AG08396 (cell line): ENCODE measurements around the gene HCFC1R1.
A peak's percentile ranks its signal among the peaks of the same experiment; 100 is the strongest.
"Not testable (repeated sequence)": the region's sequence is repeated elsewhere in the genome, so short reads cannot be mapped to it uniquely, and the experiment has no call there.

ENCODE experiments used
- DNase-seq: peaks from one replicate; pipeline ENCODE4 v3.0.0; 2012; ENCODE audit warnings: low spot score, mixed read lengths

HCFC1R1 gene, protein sequence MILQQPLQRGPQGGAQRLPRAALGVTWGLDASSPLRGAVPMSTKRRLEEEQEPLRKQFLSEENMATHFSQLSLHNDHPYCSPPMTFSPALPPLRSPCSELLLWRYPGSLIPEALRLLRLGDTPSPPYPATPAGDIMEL

DNA sequence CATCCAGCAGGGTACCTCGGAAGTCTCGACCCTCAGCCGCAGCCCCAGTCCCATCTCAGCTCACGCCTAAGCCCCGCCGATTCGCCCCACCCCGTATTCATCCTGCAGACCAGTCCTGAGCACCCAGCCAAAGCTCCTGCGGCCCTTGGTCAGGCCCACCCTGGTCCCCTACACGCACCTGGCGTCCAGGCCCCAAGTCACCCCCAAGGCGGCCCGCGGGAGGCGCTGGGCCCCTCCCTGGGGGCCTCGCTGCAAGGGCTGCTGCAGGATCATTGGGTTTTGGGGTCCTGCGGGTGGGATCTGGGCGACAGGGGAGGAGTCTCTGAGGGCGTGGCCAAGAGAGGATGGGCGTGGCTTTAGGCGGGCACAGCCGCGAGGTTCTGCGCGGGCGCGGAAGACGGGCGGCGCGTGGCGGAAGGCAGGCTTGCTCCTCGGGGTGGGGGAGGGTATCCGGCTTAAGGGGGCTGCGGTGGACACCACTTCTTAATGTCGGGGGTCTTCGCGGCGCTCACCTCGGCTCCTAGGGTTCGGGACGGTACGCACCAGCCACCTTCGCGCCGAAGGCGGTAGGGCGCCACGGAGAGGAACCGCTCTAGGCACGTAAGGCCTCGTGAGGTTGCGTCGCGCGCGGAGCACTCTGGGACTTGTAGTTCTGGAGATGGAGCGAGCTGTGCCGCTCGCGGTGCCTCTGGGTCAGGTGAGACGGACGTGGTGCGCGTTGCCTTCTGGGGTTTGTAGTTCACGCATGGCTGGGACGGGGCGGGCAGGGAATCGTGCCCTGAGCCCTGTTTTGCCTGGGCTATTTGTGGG, at the start of gene HCFC1R1, which contains the start of gene THOC6:
Gene HCFC1R1, minus strand, starts transcription at position 274 of the 810 bp plus-strand sequence. Its CDS starts 1 bp downstream, at position 273.
Gene THOC6, plus strand, starts transcription at position 367 of the 810 bp plus-strand sequence. Its CDS starts 292 bp downstream, at position 659.
- DNase-seq = peak; percentile 87

- DNase-seq = no peak
These were observed 49.7 kb upstream of the HCFC1R1 start for GRCh38 chr16:3073448-3073847.

GRCh38 chr16:3072576-3073263, 49.0 kb upstream of the HCFC1R1 start:
- DNase-seq = not testable (repeated sequence)

- DNase-seq = not testable (repeated sequence)
These were observed 48.4 kb upstream of the HCFC1R1 start for GRCh38 chr16:3072148-3072547.

- no peak for DNase-seq
These were observed 47.9 kb upstream of the HCFC1R1 start for GRCh38 chr16:3071655-3072054.

DNA sequence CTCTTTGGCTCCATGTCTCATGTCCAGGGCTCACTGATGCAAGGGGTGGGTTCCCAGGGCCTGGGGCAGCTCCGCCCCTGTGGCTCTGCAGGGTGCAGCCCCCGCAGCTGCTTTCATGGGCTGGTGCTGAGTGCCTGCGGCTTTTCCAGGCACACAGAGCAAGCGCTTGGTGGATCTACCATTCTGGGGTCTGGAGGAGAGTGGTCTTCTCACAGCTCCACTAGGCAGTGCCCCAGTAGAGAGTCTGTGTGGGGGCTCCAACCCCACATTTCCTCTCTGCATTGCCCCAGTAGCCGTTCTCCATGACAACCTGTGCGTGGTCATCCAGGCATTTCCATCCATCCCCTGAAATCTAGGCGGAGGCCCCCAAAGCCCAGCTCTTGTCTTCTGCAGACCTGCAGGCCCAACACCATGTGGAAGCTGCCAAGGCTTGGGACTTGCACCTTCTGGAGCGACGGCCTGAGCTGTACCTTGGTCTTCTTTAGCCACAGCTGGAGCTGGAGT, 46.9 kb upstream of the HCFC1R1 start:
- DNase-seq = no peak

GRCh38 chr16:3069146-3069545, 45.4 kb upstream of the HCFC1R1 start:
- DNase-seq = not testable (repeated sequence)

DNA sequence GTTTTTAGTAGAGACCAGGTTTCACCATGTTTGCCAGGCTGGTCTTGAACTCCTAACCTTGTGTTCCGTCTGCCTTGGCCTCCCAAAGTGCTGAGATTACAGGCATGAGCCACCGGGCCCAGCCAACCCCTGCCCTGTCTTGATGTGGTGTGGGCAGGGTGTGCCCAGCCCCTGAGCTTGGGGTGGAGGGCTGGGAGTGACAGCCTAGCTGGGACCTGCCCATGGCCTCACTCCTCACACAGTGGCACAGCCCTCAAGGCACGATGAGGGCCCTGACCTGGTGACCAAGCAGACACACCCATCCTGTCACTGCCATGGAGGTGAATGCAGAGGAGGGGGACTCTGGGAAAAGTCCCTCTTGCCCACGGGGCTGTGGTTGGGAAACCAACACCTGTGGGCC, 44.7 kb upstream of the HCFC1R1 start:
- no peak for DNase-seq

DNA sequence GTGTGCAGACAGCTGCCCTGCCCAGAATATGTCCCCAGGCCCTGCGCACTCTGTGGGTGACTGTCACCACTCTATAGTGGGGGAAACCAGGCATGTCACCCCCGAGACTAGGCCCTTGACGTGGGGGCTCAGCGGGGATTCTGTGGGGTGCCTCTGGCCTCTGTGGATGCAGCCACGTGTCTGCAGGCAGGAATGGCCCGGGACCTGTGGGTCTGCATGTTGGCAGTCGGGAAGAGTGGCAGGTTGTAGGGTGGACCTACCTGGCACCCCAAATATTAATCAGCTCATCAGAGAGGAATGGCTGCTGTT, 42.7 kb upstream of the HCFC1R1 start:
- no peak for DNase-seq

- no peak for DNase-seq
These were observed 42.1 kb upstream of the HCFC1R1 start for GRCh38 chr16:3065742-3066439.

GRCh38 chr16:3065069-3065741, 41.5 kb upstream of the HCFC1R1 start, which contains the start of gene IL32:
Gene IL32 (plus strand): TSS chr16:3065640. CDS start chr16:3065812, 172 bp downstream.
- DNase-seq = peak; percentile 89

- no peak for DNase-seq
These were observed 40.1 kb upstream of the HCFC1R1 start for GRCh38 chr16:3063625-3064386.

GRCh38 chr16:3062553-3062952, 38.8 kb upstream of the HCFC1R1 start:
- DNase-seq = no peak

DNA sequence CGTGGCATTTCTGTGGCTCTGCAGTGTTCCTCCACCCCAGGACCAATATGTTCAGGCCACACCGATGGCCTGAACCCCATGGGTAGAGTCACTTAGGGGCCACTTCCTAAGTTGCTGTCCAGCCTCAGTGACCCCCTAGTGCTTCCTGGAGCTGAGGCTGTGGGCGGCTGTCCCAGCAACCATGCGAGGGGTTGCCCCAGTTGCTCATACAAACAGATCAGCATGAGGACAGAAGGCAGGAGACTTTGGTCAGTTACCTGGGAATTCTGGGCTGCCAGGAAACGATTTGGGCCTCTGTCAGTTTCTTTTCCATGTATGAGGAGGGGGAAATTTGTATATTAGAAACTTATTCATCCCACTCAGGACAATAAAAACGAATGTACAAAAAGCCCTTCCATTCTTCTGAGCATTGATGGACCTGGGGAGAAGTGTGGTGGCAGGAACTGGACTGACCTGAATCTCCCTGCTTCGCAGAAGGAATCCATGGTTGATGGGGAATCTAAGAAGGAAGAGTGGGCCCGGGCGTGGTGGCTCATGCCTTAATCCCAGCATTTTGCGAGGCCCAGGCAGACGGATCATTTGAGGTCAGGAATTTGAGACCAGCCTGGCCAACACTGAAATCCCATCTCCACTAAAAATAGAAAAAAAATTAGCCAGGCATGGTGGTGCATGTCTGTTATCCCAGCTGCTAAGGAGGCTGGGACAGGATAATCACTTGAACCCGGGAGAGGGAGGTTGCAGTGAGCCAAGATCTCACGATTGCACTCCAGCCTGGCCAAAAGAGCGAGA, 36.8 kb upstream of the HCFC1R1 start:
- DNase-seq = no peak

GRCh38 chr16:3059723-3060242, 36.0 kb upstream of the HCFC1R1 start:
- DNase-seq = no peak

- DNase-seq = peak; percentile 97
These were observed 35.4 kb upstream of the HCFC1R1 start for GRCh38 chr16:3059041-3059722.

- no peak for DNase-seq
These were observed 34.6 kb upstream of the HCFC1R1 start for GRCh38 chr16:3058139-3059030.
